Calu3 (cell line): Measurements from ENCODE around the gene PPP1R15A. TPM values are rescaled to one million over a fixed set of nuclear protein-coding genes. Genes with fewer than 3 reads are reported as not detected.

Experiments used
- BruUV-seq: library from RNA; stranded (reverse); fragments of 400-500 nt; replicated peaks from 2 replicates; lab custom pipeline; 2021; lab: Mats Ljungman, UMichigan
- CTCF ChIA-PET: fragments of 300-600 bp; sonication (Branson Sonifier 250); formaldehyde crosslinking; loops from one replicate; lab custom pipeline; 2022; ENCODE audit warnings: antibody characterized with exemption; lab: Charles Lee
- DNase-seq: peaks from one replicate; pipeline ENCODE4 v3.0.0; 2022
- H3K27ac Mint-ChIP-seq: one replicate; pipeline ENCODE4 v1.8.0; 2022; ENCODE audit warnings: mixed read lengths; ENCODE audit not compliant: unreplicated experiment
- H3K27me3 Mint-ChIP-seq: one replicate; pipeline ENCODE4 v1.8.0; 2022; ENCODE audit warnings: mixed read lengths; ENCODE audit not compliant: unreplicated experiment
- H3K36me3 Mint-ChIP-seq: one replicate; pipeline ENCODE4 v1.8.0; 2022; ENCODE audit warnings: mild to moderate bottlenecking, moderate library complexity, mixed read lengths; ENCODE audit not compliant: insufficient read depth, unreplicated experiment
- H3K4me1 Mint-ChIP-seq: one replicate; pipeline ENCODE4 v1.8.0; 2022; ENCODE audit warnings: mild to moderate bottlenecking, low read depth, mixed read lengths; ENCODE audit not compliant: unreplicated experiment
- H3K4me3 Mint-ChIP-seq: one replicate; pipeline ENCODE4 v1.8.0; 2022; ENCODE audit warnings: mild to moderate bottlenecking, low read depth, moderate library complexity, mixed read lengths; ENCODE audit not compliant: unreplicated experiment
- H3K9me3 Mint-ChIP-seq: one replicate; pipeline ENCODE4 v1.8.0; 2022; ENCODE audit warnings: low read depth, mixed read lengths; ENCODE audit not compliant: unreplicated experiment
- CTCF ChIP-seq: fragments of 200-600 bp; IDR thresholded peaks from one replicate; pipeline ENCODE4 v1.8.0; 2022; ENCODE audit warnings: antibody characterized with exemption; ENCODE audit not compliant: unreplicated experiment
- intact Hi-C: fragments of 100-400 bp; cut with micrococcal nuclease; formaldehyde crosslinking; loops from one replicate; pipeline ENCODE4 v1.10.0; 2022; ENCODE audit not compliant: unreplicated experiment
- total RNA-seq: library from RNA; stranded (reverse); gene quantifications from 2 replicates; pipeline ENCODE4 v1.2.3, GENCODE V29; 2022

The PPP1R15A gene
- total RNA-seq, 1 experiment from 2014 or later: 118 TPM

DNA sequence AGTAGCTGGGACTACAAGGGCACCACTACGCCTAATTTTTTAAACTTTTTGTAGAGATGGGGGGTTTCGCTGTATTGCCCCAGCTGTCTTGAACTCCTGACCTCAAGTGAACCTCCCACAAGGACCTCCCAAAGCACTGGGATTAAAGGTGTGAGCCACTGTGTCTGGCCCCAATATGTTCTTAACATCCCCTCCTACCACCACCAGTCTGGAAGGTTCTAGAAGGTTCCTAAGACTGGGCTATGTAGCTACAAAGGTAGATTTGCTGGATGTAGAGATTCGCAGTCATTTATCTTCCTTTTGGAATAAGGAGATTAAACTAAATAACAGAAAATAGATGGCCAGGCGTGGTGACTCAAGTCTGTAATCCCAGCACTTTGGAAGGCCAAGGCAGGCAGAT, 41.3 kb upstream of the PPP1R15A start:
- H3K27me3 Mint-ChIP-seq: no peaks in the 10 kb centered on the region
- peaks cover 21% of the 10 kb centered on the region for H3K36me3 Mint-ChIP-seq
- intact Hi-C loops: no loop called here
- no peak for DNase-seq
- H3K27ac Mint-ChIP-seq: no peak overlapping the region
- no TSS peak for BruUV-seq
- CTCF ChIA-PET: interaction anchor here (1.2 kb wide), 1 partner anchor 12 kb away, joined by 6 read pairs; no protein-coding TSS in a partner anchor
- no peak overlapping the region for H3K4me3 Mint-ChIP-seq
- peaks cover 5% of the 10 kb centered on the region for H3K4me1 Mint-ChIP-seq
- H3K9me3 Mint-ChIP-seq: no peaks in the 10 kb centered on the region
- TF ChIP-seq CTCF: no peak

DNA sequence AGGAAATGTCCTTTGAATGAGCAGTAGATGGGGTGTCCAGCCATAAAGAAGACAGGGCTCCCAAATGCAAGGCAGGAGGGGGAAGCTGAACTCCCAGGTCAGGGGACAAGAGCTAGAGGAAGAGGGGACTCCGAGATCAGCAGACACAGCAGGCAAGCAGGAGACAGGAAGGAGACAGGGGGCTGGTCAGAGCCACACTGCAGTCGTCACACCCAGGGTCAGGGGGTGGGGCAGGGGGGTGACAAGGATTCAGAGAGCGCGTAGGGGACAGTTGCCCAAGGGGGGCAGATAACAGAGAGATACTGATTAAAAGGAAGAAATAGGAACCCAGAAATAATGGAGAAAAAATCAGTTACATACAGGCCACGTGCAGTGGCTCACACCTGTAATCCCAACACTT, 39.2 kb upstream of the PPP1R15A start:
- no peak overlapping the region for H3K4me3 Mint-ChIP-seq
- H3K9me3 Mint-ChIP-seq: no peaks in the 10 kb centered on the region
- no peak for DNase-seq
- peaks cover 11% of the 10 kb centered on the region for H3K4me1 Mint-ChIP-seq
- no peak for TF ChIP-seq CTCF
- intact Hi-C loops: no loop called here
- H3K36me3 Mint-ChIP-seq: peaks cover 35% of the 10 kb centered on the region
- no peaks in the 10 kb centered on the region for H3K27me3 Mint-ChIP-seq
- no peak overlapping the region for H3K27ac Mint-ChIP-seq
- BruUV-seq: no TSS peak
- CTCF ChIA-PET: interaction anchor here (1.0 to 1.1 kb wide), 2 partner anchors 9 to 10 kb away, joined by 4 read pairs; no protein-coding TSS in a partner anchor

- CTCF ChIA-PET: no interaction called here
- BruUV-seq: no TSS peak
- DNase-seq: no peak
- intact Hi-C loops: no loop called here
- Mint-ChIP-seq H3K36me3 (peaks cover 35% of the 10 kb centered on the region), H3K4me1 (peaks cover 11% of the 10 kb centered on the region), H3K9me3 (no peaks in the 10 kb centered on the region), H3K4me3 (no peak overlapping the region), H3K27ac (no peak overlapping the region), H3K27me3 (no peaks in the 10 kb centered on the region)
- no peak for TF ChIP-seq CTCF
Observed at GRCh38 chr19:48833977-48834376, 38.2 kb upstream of the PPP1R15A start.

- CTCF ChIA-PET: interaction anchor here (0.5 to 1.0 kb wide), 6 partner anchors 25 to 340 kb away, joined by 3 to 11 read pairs (median 4); partner anchors contain the start of gene BCAT2
- Mint-ChIP-seq H3K4me1 (peaks cover 11% of the 10 kb centered on the region), H3K27me3 (no peaks in the 10 kb centered on the region), H3K27ac (no peak overlapping the region), H3K36me3 (peaks cover 35% of the 10 kb centered on the region), H3K4me3 (no peak overlapping the region), H3K9me3 (no peaks in the 10 kb centered on the region)
- DNase-seq: peak; percentile 94
- peak; percentile 90 for TF ChIP-seq CTCF
- BruUV-seq: no TSS peak
- intact Hi-C loops: loop anchor here (1.0 kb wide), 1 partner anchor 40 kb away; no protein-coding TSS in a partner anchor
Observed at GRCh38 chr19:48835734-48836088, 36.5 kb upstream of the PPP1R15A start.
